Upper lobe of left lung (tissue), 4 donors: ENCODE measurements around the gene OXNAD1.

Experiments
- POLR2A ChIP-seq, 4 donors: fragments of 450-650 bp; IDR thresholded peaks; one replicate each; pipeline ENCODE4 v1.5.1; 2016 to 2017; ENCODE audit warnings: antibody characterized with exemption in 4 of 4, mild to moderate bottlenecking in 2 of 4
- POLR2AphosphoS5 ChIP-seq, 2 donors: sonication (generic); formaldehyde crosslinking; IDR thresholded peaks; one replicate each; pipeline ENCODE4 v1.5.1; 2017; ENCODE audit warnings: antibody characterized with exemption in 2 of 2
- TF ChIP-seq, protein P1 (sequence below), 6 experiments: fragments of 450-650 bp in 4 of 6; fragments of 200-600 bp in 2 of 6; sonication (generic) in 2 of 6; IDR thresholded peaks; one replicate each; pipeline ENCODE4 v1.5.1; 2016 to 2019; ENCODE audit warnings: antibody characterized with exemption in 6 of 6

DNA sequence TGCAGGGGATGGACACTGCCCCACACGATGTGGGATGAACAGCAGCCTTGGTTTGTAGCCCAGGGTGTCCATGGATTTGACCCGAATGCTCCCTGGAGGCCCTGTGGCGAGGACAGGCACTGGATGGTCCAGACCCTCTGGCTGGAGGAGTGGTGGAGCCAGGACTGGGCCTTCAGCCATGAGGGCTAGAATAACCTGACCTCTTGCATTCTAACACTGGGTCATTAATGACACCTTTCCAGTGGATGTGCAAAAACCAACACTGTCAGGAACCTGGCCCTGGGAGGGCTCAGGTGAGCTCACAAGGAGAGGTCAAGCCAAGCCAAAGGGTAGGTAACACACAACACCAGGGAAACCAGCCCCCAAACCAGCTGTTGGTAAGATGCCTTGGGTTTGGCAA, 51.4 kb downstream of the OXNAD1 start:
- no peak for TF ChIP-seq POLR2A (IDR thresholded peaks at IDR 0.05)
- TF ChIP-seq, protein P1, sequence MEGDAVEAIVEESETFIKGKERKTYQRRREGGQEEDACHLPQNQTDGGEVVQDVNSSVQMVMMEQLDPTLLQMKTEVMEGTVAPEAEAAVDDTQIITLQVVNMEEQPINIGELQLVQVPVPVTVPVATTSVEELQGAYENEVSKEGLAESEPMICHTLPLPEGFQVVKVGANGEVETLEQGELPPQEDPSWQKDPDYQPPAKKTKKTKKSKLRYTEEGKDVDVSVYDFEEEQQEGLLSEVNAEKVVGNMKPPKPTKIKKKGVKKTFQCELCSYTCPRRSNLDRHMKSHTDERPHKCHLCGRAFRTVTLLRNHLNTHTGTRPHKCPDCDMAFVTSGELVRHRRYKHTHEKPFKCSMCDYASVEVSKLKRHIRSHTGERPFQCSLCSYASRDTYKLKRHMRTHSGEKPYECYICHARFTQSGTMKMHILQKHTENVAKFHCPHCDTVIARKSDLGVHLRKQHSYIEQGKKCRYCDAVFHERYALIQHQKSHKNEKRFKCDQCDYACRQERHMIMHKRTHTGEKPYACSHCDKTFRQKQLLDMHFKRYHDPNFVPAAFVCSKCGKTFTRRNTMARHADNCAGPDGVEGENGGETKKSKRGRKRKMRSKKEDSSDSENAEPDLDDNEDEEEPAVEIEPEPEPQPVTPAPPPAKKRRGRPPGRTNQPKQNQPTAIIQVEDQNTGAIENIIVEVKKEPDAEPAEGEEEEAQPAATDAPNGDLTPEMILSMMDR (IDR thresholded peaks at IDR 0.05), result no peak
- no peak for TF ChIP-seq POLR2AphosphoS5 (IDR thresholded peaks at IDR 0.05)
